GM10248 (cell line): ENCODE measurements around the gene INKA2.

Experiments used
- CTCF ChIA-PET: fragments of 300-600 bp; sonication (Branson Sonifier 250); formaldehyde crosslinking; extraction: SDS; loops from one replicate; lab custom pipeline; 2021; ENCODE audit warnings: antibody characterized with exemption; lab: Yijun Ruan, JAX
- POLR2A ChIA-PET: fragments of 350-650 bp; sonication (Branson Sonifier 250); formaldehyde crosslinking; extraction: SDS; loops from one replicate; lab custom pipeline; 2020; ENCODE audit warnings: antibody characterized with exemption; lab: Yijun Ruan, JAX
- DNase-seq: peaks from one replicate; pipeline ENCODE4 v3.0.0; 2012; ENCODE audit errors: extremely low spot score
- CTCF ChIP-seq: IDR thresholded peaks from 2 replicates; pipeline ENCODE4 v1.5.1; 2012; ENCODE audit warnings: mild to moderate bottlenecking, low read depth; ENCODE audit errors: extremely low read depth, missing control alignments, control extremely low read depth

The INKA2 gene

GRCh38 chr1:111777301-111777700 is 38.1 kb upstream of the INKA2 start:
- no peak for DNase-seq
- POLR2A ChIA-PET, result no interaction called here
- no peak for TF ChIP-seq CTCF
- CTCF ChIA-PET, result interaction anchor here (1.7 kb wide), 1 partner anchor 8 kb away, joined by 9 read pairs; no protein-coding TSS in a partner anchor

- TF ChIP-seq CTCF, result no peak
- ChIA-PET CTCF (interaction anchor here (1.7 kb wide), 1 partner anchor 8 kb away, joined by 9 read pairs; no protein-coding TSS in a partner anchor), POLR2A (no interaction called here)
- DNase-seq, result no peak
Observed at GRCh38 chr1:111776861-111777260, 37.7 kb upstream of the INKA2 start.

GRCh38 chr1:111776391-111776790 is 37.2 kb upstream of the INKA2 start:
- CTCF ChIA-PET, result no interaction called here
- POLR2A ChIA-PET, result no interaction called here

GRCh38 chr1:111775966-111776365 is 36.8 kb upstream of the INKA2 start:
- no peak for DNase-seq
- POLR2A ChIA-PET, result no interaction called here
- CTCF ChIA-PET, result no interaction called here
- no peak for TF ChIP-seq CTCF

More at GRCh38 chr1:111776391-111776790, 37.2 kb upstream of the INKA2 start:
- DNase-seq, result no peak
- TF ChIP-seq CTCF, result no peak

- CTCF ChIA-PET, result interaction anchor here (1.2 to 2.1 kb wide), 3 partner anchors 9 to 366 kb away, joined by 3 to 9 read pairs (median 4); no protein-coding TSS in a partner anchor
- POLR2A ChIA-PET, result no interaction called here
- no peak for TF ChIP-seq CTCF
- no peak for DNase-seq
Observed at GRCh38 chr1:111770916-111771315, 31.7 kb upstream of the INKA2 start.

- peak; percentile 78 for TF ChIP-seq CTCF
- CTCF ChIA-PET, result interaction anchor here (0.7 to 5.8 kb wide), 45 partner anchors 8 to 739 kb away, joined by 3 to 61 read pairs (median 4); partner anchors contain the start of genes ADORA3, ATP5PB, C1orf162 and DDX20
- POLR2A ChIA-PET, result no interaction called here
- DNase-seq, result peak; percentile 53
Observed at GRCh38 chr1:111769517-111770146, 30.4 kb upstream of the INKA2 start.
